A172 (cell line): Measurements from ENCODE around the gene GFY. TPM values are rescaled to one million over a fixed set of nuclear protein-coding genes. Genes with fewer than 3 reads are reported as not detected.
A peak's percentile ranks its signal among the peaks of the same experiment; 100 is the strongest.
"Not testable (repeated sequence)": the region's sequence is repeated elsewhere in the genome, so short reads cannot be mapped to it uniquely, and the experiment has no call there.

ENCODE experiments used
- DNase-seq: peaks from one replicate; pipeline ENCODE4 v3.0.0-alpha.2; 2015; ENCODE audit warnings: low spot score
- total RNA-seq: library from RNA; depleted of rRNA; stranded (reverse); fragments of >200 nt; shearing (Covaris generic); gene quantifications from 2 replicates; pipeline ENCODE4 v1.2.3, GENCODE V29; 2014

The GFY gene
- total RNA-seq, 1 experiment from 2014 or later = not detected

GRCh38 chr19:49443366-49444099 is 18.3 kb downstream of the GFY start:
- DNase-seq = peak; percentile 91

GRCh38 chr19:49444100-49444700 is 19.0 kb downstream of the GFY start:
- DNase-seq = not testable (repeated sequence)

GRCh38 chr19:49445997-49446396 is 20.8 kb downstream of the GFY start:
- DNase-seq = no peak

- DNase-seq = no peak
Observed at GRCh38 chr19:49447485-49448431, 22.6 kb downstream of the GFY start.

- no peak for DNase-seq
Observed at GRCh38 chr19:49448432-49448786, 23.2 kb downstream of the GFY start.

- DNase-seq = no peak
Observed at GRCh38 chr19:49450405-49450804, 25.2 kb downstream of the GFY start.

GRCh38 chr19:49451430-49452181 is 26.4 kb downstream of the GFY start, which contains the start of gene PIH1D1:
TSS of gene PIH1D1 (minus strand) at chr19:49451814. CDS start at chr19:49451574, 240 bp downstream.
- peak; percentile 100 for DNase-seq

- peak; percentile 98 for DNase-seq
Observed at GRCh38 chr19:49453013-49453756, 28.0 kb downstream of the GFY start, which contains the start of gene ALDH16A1. TSS of gene ALDH16A1 (plus strand) at chr19:49453225. CDS start at chr19:49453332, 107 bp downstream.

- no peak for DNase-seq
Observed at GRCh38 chr19:49453757-49454240, 28.6 kb downstream of the GFY start.

- DNase-seq = no peak
Observed at GRCh38 chr19:49455773-49456172, 30.6 kb downstream of the GFY start.

GRCh38 chr19:49456326-49456725 is 31.1 kb downstream of the GFY start:
- DNase-seq = no peak

GRCh38 chr19:49458567-49458903 is 33.3 kb downstream of the GFY start:
- no peak for DNase-seq

- no peak for DNase-seq
Observed at GRCh38 chr19:49459388-49459787, 34.2 kb downstream of the GFY start.

GRCh38 chr19:49461130-49461529 is 35.9 kb downstream of the GFY start:
- not testable (repeated sequence) for DNase-seq

- DNase-seq = no peak
Observed at GRCh38 chr19:49461656-49462055, 36.5 kb downstream of the GFY start.

- no peak for DNase-seq
Observed at GRCh38 chr19:49462492-49462891, 37.3 kb downstream of the GFY start.

- no peak for DNase-seq
Observed at GRCh38 chr19:49463960-49464740, 39.0 kb downstream of the GFY start.

GRCh38 chr19:49465371-49465770 is 40.2 kb downstream of the GFY start:
- no peak for DNase-seq

- DNase-seq = no peak
Observed at GRCh38 chr19:49468199-49468598, 43.0 kb downstream of the GFY start.
